ENCODE measurements around the gene TEPSIN. TPM values are rescaled to one million over a fixed set of nuclear protein-coding genes. Genes with fewer than 3 reads are reported as not detected.

Gene TEPSIN
- total RNA-seq, 1 donor from 2014 or later: 50.1 TPM

- no peaks in the 10 kb centered on the region for H3K4me1 Mint-ChIP-seq (ENCODE audit: unreplicated experiment)
- H3K27ac Mint-ChIP-seq: no peak overlapping the region
- H3K4me3 Mint-ChIP-seq: no peak overlapping the region
- DNase-seq (ENCODE audit: extremely low spot score, unreplicated experiment): no peak
- no peaks in the 10 kb centered on the region for H3K9me3 Mint-ChIP-seq
- no peak for TF ChIP-seq CTCF (conservative IDR thresholded peaks at IDR 0.05)
- H3K27me3 Mint-ChIP-seq: no peaks in the 10 kb centered on the region
- H3K36me3 Mint-ChIP-seq: no peaks in the 10 kb centered on the region
Measured at GRCh38 chr17:81194941-81195901, 43.6 kb downstream of the TEPSIN start.

GRCh38 chr17:81194225-81194760 is 44.6 kb downstream of the TEPSIN start:
- no peaks in the 10 kb centered on the region for H3K27me3 Mint-ChIP-seq
- no peaks in the 10 kb centered on the region for H3K36me3 Mint-ChIP-seq
- no peaks in the 10 kb centered on the region for H3K9me3 Mint-ChIP-seq
- no peak for TF ChIP-seq CTCF (conservative IDR thresholded peaks at IDR 0.05)
- DNase-seq (ENCODE audit: extremely low spot score, unreplicated experiment): no peak
- H3K4me1 Mint-ChIP-seq (ENCODE audit: unreplicated experiment): no peaks in the 10 kb centered on the region
- H3K27ac Mint-ChIP-seq: no peak overlapping the region
- no peak overlapping the region for H3K4me3 Mint-ChIP-seq

GRCh38 chr17:81193470-81194224 is 45.2 kb downstream of the TEPSIN start:
- H3K4me1 Mint-ChIP-seq (ENCODE audit: unreplicated experiment): no peaks in the 10 kb centered on the region
- no peaks in the 10 kb centered on the region for H3K27me3 Mint-ChIP-seq
- no peak overlapping the region for H3K4me3 Mint-ChIP-seq
- no peak for DNase-seq (ENCODE audit: extremely low spot score, unreplicated experiment)
- H3K9me3 Mint-ChIP-seq: no peaks in the 10 kb centered on the region
- no peak overlapping the region for H3K27ac Mint-ChIP-seq
- TF ChIP-seq CTCF (conservative IDR thresholded peaks at IDR 0.05): no peak
- no peaks in the 10 kb centered on the region for H3K36me3 Mint-ChIP-seq

GRCh38 chr17:81193051-81193410 is 45.8 kb downstream of the TEPSIN start:
- no peaks in the 10 kb centered on the region for H3K36me3 Mint-ChIP-seq
- DNase-seq (ENCODE audit: extremely low spot score, unreplicated experiment): no peak
- H3K27ac Mint-ChIP-seq: no peak overlapping the region
- H3K27me3 Mint-ChIP-seq: no peaks in the 10 kb centered on the region
- H3K9me3 Mint-ChIP-seq: no peaks in the 10 kb centered on the region
- H3K4me3 Mint-ChIP-seq: no peak overlapping the region
- TF ChIP-seq CTCF (conservative IDR thresholded peaks at IDR 0.05): no peak
- H3K4me1 Mint-ChIP-seq (ENCODE audit: unreplicated experiment): no peaks in the 10 kb centered on the region

GRCh38 chr17:81192386-81193050 is 46.3 kb downstream of the TEPSIN start:
- no peaks in the 10 kb centered on the region for H3K36me3 Mint-ChIP-seq
- TF ChIP-seq CTCF (conservative IDR thresholded peaks at IDR 0.05): no peak
- no peak overlapping the region for H3K4me3 Mint-ChIP-seq
- H3K27me3 Mint-ChIP-seq: no peaks in the 10 kb centered on the region
- H3K9me3 Mint-ChIP-seq: no peaks in the 10 kb centered on the region
- no peak for DNase-seq (ENCODE audit: extremely low spot score, unreplicated experiment)
- H3K4me1 Mint-ChIP-seq (ENCODE audit: unreplicated experiment): no peaks in the 10 kb centered on the region
- H3K27ac Mint-ChIP-seq: no peak overlapping the region
